Lung (tissue), 12 donors: Measurements from ENCODE around the gene SYT14. TPM values are rescaled to one million over a fixed set of nuclear protein-coding genes. Genes with fewer than 3 reads are reported as not detected.
A peak's percentile ranks its signal among the peaks of the same experiment; 100 is the strongest.

Source experiments
- ATAC-seq: fragments of 200-7000 bp; cut with Tn5 transposase; one replicate; pipeline ENCODE4 v1.9.1; 2020; ENCODE audit warnings: moderate number of reproducible peaks; ENCODE audit not compliant: insufficient read depth, low FRiP score
- DNase-seq, 3 donors: peaks; one replicate each; pipeline ENCODE4 v3.0.0-alpha.2; 2013 to 2017
- H3K27ac ChIP-seq, 2 donors: one replicate each; pipeline ENCODE4 v1.5.1; 2013; ENCODE audit warnings: mild to moderate bottlenecking in 2 of 2, moderate library complexity in 2 of 2, control low read depth in 1 of 2, inconsistent platforms in 1 of 2, low read depth in 1 of 2, low read length in 1 of 2
- H3K27me3 ChIP-seq, 3 donors: one replicate each; pipeline ENCODE4 v1.5.1; 2013; ENCODE audit warnings: low read length in 2 of 3; ENCODE audit not compliant: control insufficient read depth in 3 of 3, insufficient read depth in 3 of 3
- H3K36me3 ChIP-seq, 4 donors: one replicate each; pipeline ENCODE4 v1.5.1; 2013; ENCODE audit warnings: low read length in 4 of 4, mild to moderate bottlenecking in 1 of 4, moderate library complexity in 1 of 4; ENCODE audit not compliant: control insufficient read depth in 4 of 4, insufficient read depth in 4 of 4
- H3K4me1 ChIP-seq, 5 donors: one replicate each; pipeline ENCODE4 v1.5.1; 2013; ENCODE audit warnings: low read length in 5 of 5, mild to moderate bottlenecking in 2 of 5, moderate library complexity in 1 of 5; ENCODE audit not compliant: control insufficient read depth in 5 of 5, insufficient read depth in 5 of 5
- H3K4me3 ChIP-seq: one replicate; pipeline ENCODE4 v1.5.1; 2013; ENCODE audit warnings: mild to moderate bottlenecking, control low read depth, moderate library complexity
- H3K9ac ChIP-seq, 2 donors: one replicate each; pipeline ENCODE4 v1.5.1; 2013; ENCODE audit warnings: low read length in 2 of 2, control low read depth in 1 of 2; ENCODE audit not compliant: insufficient read depth in 1 of 2
- H3K9me3 ChIP-seq, 4 donors: one replicate each; pipeline ENCODE4 v1.5.1; 2013; ENCODE audit warnings: low read length in 3 of 4, mild to moderate bottlenecking in 1 of 4, moderate library complexity in 1 of 4; ENCODE audit not compliant: control insufficient read depth in 4 of 4, insufficient read depth in 3 of 4
- CTCF ChIP-seq: IDR thresholded peaks from 2 replicates; pipeline ENCODE4 v1.5.1; 2012; ENCODE audit warnings: mild to moderate bottlenecking; ENCODE audit errors: control extremely low read depth, extremely low read depth
- WGBS, 2 donors: extraction: QIAGEN DNeasy Blood & Tissue Kit; methylation state at CpG; one replicate each; pipeline ENCODE4 v1.1.7; 2013; 5-methylcytosine and 5-hydroxymethylcytosine counted together
- polyA plus RNA-seq, 2 donors: library from polyadenylated mRNA; stranded (reverse); fragments of 200-250 nt; gene quantifications; one replicate each; pipeline ENCODE4 v1.2.1, GENCODE V29; 2013
- total RNA-seq, 2 donors: library from RNA; depleted of rRNA in 1 of 2; stranded (reverse); fragments of >200 nt in 1 of 2; gene quantifications; one replicate each; pipeline ENCODE4 v1.2.1, GENCODE V29; 2014 to 2021
- donor health status: control.
- donor health status: control.
- donor health status: Bipolar disorder and iron deficiency.
- donor health status: healthy.
- donor health status: DM: yes; HTN: yes; CAD: no.

SYT14 gene
- total and polyA plus RNA-seq, 4 donors: under 0.01 to 0.23 TPM; not detected in 2

GRCh38 chr1:209985002-209985401 is 47.0 kb downstream of the SYT14 start:
- WGBS, 2 donors: 80 to 90% methylated on average over 3 of the region's 3 CpGs
- ATAC-seq: no peak

DNA sequence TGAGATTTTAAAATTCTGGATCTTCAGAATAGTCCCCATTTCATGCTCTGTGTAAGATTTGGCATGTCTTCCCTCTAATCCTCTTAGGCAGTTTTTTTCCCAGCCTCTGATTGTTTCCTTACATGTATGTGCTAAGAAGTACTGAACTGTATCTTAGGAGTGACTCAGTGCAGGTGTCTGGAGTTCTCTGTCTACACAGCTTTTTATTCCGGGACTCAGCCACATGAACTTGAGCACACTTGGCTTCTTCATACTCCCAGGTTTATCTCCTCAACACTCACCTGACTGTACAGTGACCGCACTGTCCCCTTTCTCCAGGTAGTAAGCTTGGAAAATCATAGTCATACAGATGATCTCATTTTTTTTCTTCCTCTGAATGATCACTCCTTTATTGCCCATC is 50.7 kb downstream of the SYT14 start:
- no peak for DNase-seq

More at GRCh38 chr1:209985002-209985401, 47.0 kb downstream of the SYT14 start:
- no peaks in the 10 kb centered on the region for H3K4me1 ChIP-seq
- no peaks in the 10 kb centered on the region for H3K27me3 ChIP-seq
- no peak for TF ChIP-seq CTCF
- no peak overlapping the region for H3K9ac ChIP-seq
- peaks cover 0 to 4% (median 0%) of the 10 kb centered on the region in 4 donors for H3K9me3 ChIP-seq
- no peak overlapping the region for H3K27ac ChIP-seq
- H3K4me3 ChIP-seq: no peak overlapping the region
- H3K36me3 ChIP-seq: no peaks in the 10 kb centered on the region
- DNase-seq: no peak

GRCh38 chr1:209989525-209989924 is 51.5 kb downstream of the SYT14 start:
- ATAC-seq: no peak
- Histone ChIP-seq H3K36me3 (no peaks in the 10 kb centered on the region), H3K4me3 (no peak overlapping the region), H3K27me3 (no peaks in the 10 kb centered on the region), H3K4me1 (no peaks in the 10 kb centered on the region), H3K9me3 (peaks cover 0 to 4% (median 0%) of the 10 kb centered on the region in 4 donors), H3K27ac (no peak overlapping the region), H3K9ac (no peak overlapping the region)
- peak in 2 of 3 donors; percentile 6 to 32 for DNase-seq
- 42 to 49% methylated on average over 3 of the region's 3 CpGs for WGBS, 2 donors
- TF ChIP-seq CTCF: no peak

More for the DNA sequence above, 50.7 kb downstream of the SYT14 start:
- H3K27me3 ChIP-seq: no peaks in the 10 kb centered on the region
- no peak for TF ChIP-seq CTCF
- no peak overlapping the region for H3K9ac ChIP-seq
- H3K36me3 ChIP-seq: no peaks in the 10 kb centered on the region
- H3K27ac ChIP-seq: no peak overlapping the region
- ATAC-seq: no peak
- peaks cover 0 to 4% (median 0%) of the 10 kb centered on the region in 4 donors for H3K9me3 ChIP-seq
- no peaks in the 10 kb centered on the region for H3K4me1 ChIP-seq
- no peak overlapping the region for H3K4me3 ChIP-seq
- 85 to 96% methylated on average over 2 of the region's 2 CpGs for WGBS, 2 donors
